Mucosa of descending colon (tissue), 3 donors: ENCODE measurements around the gene WDR49. TPM values are rescaled to one million over a fixed set of nuclear protein-coding genes. Genes with fewer than 3 reads are reported as not detected.
A peak's percentile ranks its signal among the peaks of the same experiment; 100 is the strongest.

Experiments
- ATAC-seq: fragments of 200-7000 bp; cut with Tn5 transposase; one replicate; pipeline ENCODE4 v1.9.1; 2020; ENCODE audit warnings: mild to moderate bottlenecking, moderate library complexity
- DNase-seq, 3 donors: peaks; one replicate each; pipeline ENCODE4 v3.0.0-alpha.2; 2020
- H3K36me3 ChIP-seq: fragments of 200-600 bp; one replicate; pipeline ENCODE4 v1.8.0; 2021; ENCODE audit warnings: low read depth, mild to moderate bottlenecking
- H3K4me1 ChIP-seq: fragments of 200-600 bp; one replicate; pipeline ENCODE4 v1.8.0; 2021; ENCODE audit warnings: low read depth, mild to moderate bottlenecking
- H3K4me3 ChIP-seq: fragments of 200-600 bp; one replicate; pipeline ENCODE4 v1.8.0; 2021; ENCODE audit warnings: mild to moderate bottlenecking
- H3K9me3 ChIP-seq: fragments of 200-600 bp; one replicate; pipeline ENCODE4 v1.8.0; 2021; ENCODE audit warnings: mild to moderate bottlenecking
- intact Hi-C, 2 donors: fragments of 100-400 bp; cut with DNase I in 1 of 2; cut with micrococcal nuclease in 1 of 2; formaldehyde crosslinking; loops; one replicate each; pipeline versions ENCODE4 v1.11.0 to v1.11.1; 2022; cut with DNase I, micrococcal nuclease
- total RNA-seq, 3 donors: library from RNA; stranded (reverse); fragmentation: NEBNext Ultra II Directional in 2 of 3; extraction: Animal tissue kit (Norgen Biotek cat#: 25700) in 2 of 3; gene quantifications; one replicate each; pipeline versions ENCODE4 v1.2.1 to v1.2.4, GENCODE V29; 2021 to 2023
- TF ChIP-seq, protein P1 (sequence below): fragments of 200-600 bp; IDR thresholded peaks from one replicate; pipeline ENCODE4 v1.8.0; 2022; ENCODE audit warnings: antibody characterized with exemption, mild to moderate bottlenecking
- donor health status: DM: no; HTN: no; CAD: no; lungs with moderate emphysema.
- donor health status: DM: no; HTN: no; CAD: no.
- donor health status: DM: no; HTN: yes; CAD: no.

WDR49 gene
- total RNA-seq, 3 donors from 2014 or later: 0.46 to 0.95 (median 0.81) TPM

DNA sequence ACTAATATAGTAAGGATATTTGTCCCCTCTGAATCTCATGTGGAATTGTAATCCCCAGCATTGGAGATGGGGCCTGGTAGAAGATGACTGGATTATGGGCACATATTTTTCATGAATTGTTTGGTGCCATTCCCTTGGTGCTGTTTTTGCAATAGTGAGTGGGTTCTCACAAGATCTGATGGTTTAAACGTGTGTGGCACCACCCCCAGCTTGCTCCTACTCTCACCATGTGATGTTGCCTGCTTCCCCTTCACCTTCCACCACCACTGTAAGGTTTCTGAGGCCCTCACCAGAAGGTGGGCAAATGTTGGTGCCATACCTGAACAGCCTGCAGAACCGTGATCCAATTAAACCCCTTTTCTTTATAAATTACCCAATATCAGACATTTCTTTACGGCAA is 151.8 kb downstream of the WDR49 start:
- DNase-seq: no peak
- intact Hi-C loops: no loop called here

DNA sequence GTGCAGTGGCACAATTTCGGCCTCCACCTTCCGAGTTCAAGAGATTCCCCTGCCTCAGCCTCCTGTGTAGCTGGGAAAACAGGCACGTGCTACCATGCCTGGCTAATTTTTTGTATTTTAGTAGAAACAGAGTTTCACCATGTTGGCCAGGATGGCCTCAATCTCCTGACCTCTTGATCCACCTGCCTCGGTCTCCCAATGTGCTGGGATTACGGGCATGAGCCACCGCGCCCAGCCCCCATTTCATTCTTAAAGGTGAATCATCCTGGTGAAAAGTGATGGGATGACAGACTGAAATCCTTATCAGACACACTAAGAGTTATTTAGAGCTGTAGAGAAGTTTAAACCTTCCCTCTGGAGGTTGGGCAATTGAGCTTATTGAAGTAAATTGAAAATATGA is 155.8 kb downstream of the WDR49 start:
- intact Hi-C loops: no loop called here
- no peaks in the 10 kb centered on the region for H3K36me3 ChIP-seq
- no peak overlapping the region for H3K4me3 ChIP-seq
- no peaks in the 10 kb centered on the region for H3K4me1 ChIP-seq
- DNase-seq (no peak), ATAC-seq (no peak)
- H3K9me3 ChIP-seq: no peaks in the 10 kb centered on the region
- TF ChIP-seq, protein P1, sequence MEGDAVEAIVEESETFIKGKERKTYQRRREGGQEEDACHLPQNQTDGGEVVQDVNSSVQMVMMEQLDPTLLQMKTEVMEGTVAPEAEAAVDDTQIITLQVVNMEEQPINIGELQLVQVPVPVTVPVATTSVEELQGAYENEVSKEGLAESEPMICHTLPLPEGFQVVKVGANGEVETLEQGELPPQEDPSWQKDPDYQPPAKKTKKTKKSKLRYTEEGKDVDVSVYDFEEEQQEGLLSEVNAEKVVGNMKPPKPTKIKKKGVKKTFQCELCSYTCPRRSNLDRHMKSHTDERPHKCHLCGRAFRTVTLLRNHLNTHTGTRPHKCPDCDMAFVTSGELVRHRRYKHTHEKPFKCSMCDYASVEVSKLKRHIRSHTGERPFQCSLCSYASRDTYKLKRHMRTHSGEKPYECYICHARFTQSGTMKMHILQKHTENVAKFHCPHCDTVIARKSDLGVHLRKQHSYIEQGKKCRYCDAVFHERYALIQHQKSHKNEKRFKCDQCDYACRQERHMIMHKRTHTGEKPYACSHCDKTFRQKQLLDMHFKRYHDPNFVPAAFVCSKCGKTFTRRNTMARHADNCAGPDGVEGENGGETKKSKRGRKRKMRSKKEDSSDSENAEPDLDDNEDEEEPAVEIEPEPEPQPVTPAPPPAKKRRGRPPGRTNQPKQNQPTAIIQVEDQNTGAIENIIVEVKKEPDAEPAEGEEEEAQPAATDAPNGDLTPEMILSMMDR: no peak

More for the DNA sequence above, 151.8 kb downstream of the WDR49 start:
- TF ChIP-seq, protein P1: no peak
- Histone ChIP-seq H3K4me1 (no peaks in the 10 kb centered on the region), H3K9me3 (no peaks in the 10 kb centered on the region), H3K36me3 (no peaks in the 10 kb centered on the region), H3K4me3 (no peak overlapping the region)
- no peak for ATAC-seq

DNA sequence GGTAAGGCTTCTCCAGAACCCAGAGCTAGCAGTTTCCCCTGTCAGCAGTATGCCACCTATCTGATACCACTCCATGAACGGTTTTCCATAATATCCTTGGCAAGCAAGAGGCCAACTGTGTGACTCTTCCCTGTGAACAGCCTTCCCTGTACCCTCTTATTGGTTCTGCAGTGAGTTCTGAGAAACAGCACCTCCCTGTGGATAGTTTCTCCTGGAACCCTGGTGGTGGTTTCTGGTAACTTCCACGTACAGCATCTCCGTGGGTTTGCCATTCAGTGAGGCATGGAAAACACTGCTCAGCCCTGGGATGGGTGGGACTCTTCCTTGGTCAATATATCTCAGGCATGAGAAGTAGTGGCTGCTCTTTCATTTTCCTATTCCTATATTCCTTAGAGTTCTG is 160.5 kb downstream of the WDR49 start:
- ATAC-seq: peak; percentile 17
- Histone ChIP-seq H3K4me1 (no peaks in the 10 kb centered on the region), H3K9me3 (no peaks in the 10 kb centered on the region), H3K4me3 (no peak overlapping the region), H3K36me3 (no peaks in the 10 kb centered on the region)
- intact Hi-C loops: no loop called here
- TF ChIP-seq, protein P1: no peak
- no peak for DNase-seq

DNA sequence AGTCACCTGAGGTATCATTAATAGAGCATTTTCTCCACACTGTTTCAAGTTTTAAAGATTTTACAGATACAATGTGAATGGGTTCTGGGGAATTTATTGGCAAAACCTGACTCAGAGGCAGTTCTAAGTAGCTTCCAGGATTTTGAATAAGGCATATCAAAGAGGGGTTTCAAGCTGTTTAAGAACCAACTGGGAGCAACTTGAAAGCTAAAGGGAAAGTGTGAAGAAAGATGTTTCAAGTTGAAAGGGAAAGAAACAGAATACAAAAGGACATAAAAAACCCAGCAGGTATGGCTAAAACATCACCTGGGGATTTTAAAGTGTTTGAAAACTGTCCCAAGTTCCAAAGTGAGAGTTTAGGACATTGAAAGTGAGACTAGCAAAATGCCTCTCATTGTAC is 162.1 kb downstream of the WDR49 start:
- Histone ChIP-seq H3K9me3 (no peaks in the 10 kb centered on the region), H3K4me3 (no peak overlapping the region), H3K4me1 (no peaks in the 10 kb centered on the region), H3K36me3 (no peaks in the 10 kb centered on the region)
- DNase-seq (no peak), ATAC-seq (no peak)
- TF ChIP-seq, protein P1: no peak
- intact Hi-C loops: no loop called here

DNA sequence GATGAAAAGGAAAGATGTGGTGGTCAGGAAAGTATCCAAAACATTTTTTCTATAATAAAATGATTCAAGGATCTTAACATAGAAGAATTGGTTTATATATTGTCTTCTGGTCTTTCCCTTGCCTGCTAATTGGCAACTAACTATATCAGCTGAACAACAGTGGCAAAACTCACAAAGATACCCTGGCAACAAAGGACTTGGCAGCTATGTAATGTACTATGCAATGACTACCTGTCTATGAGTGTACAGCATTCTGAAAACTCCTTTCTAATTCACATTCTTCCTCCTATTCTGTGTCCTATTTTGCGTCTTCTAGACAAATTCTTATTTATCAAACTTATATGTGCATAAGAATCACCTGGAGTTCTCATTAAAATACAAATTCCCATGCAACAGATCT is 164.2 kb downstream of the WDR49 start:
- TF ChIP-seq, protein P1: no peak
- intact Hi-C loops: no loop called here
- no peaks in the 10 kb centered on the region for H3K36me3 ChIP-seq
- no peak for ATAC-seq
- no peak overlapping the region for H3K4me3 ChIP-seq
- no peaks in the 10 kb centered on the region for H3K4me1 ChIP-seq
- H3K9me3 ChIP-seq: no peaks in the 10 kb centered on the region
- DNase-seq: no peak

DNA sequence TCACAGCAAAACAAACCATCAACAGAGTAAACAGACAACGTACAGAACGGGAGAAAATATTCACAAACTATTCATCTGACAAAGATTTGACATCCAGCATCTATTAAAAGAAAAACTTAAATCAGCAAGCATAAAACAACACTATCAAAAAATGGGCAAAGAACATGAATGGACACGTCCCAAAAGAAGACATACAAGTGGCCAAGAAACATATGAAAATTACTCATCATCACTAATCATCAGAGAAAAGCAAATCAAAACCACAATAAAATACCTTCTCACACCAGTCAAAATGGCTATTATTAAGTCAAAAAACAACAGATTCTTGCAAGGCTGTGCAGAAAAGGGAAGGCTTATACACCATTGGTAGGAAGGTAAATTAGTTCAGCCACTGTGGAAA is 166.2 kb downstream of the WDR49 start:
- Histone ChIP-seq H3K36me3 (no peaks in the 10 kb centered on the region), H3K9me3 (no peaks in the 10 kb centered on the region), H3K4me1 (no peaks in the 10 kb centered on the region), H3K4me3 (no peak overlapping the region)
- intact Hi-C loops: no loop called here
- DNase-seq (no peak), ATAC-seq (no peak)
- TF ChIP-seq, protein P1: no peak
